ENCODE data around the gene PYY. TPM values are rescaled to one million over a fixed set of nuclear protein-coding genes. Genes with fewer than 3 reads are reported as not detected.
"Not testable (repeated sequence)": the region's sequence is repeated elsewhere in the genome, so short reads cannot be mapped to it uniquely, and the experiment has no call there.

Gene PYY
- total RNA-seq, 2 experiments from 2014 or later: 0.29 TPM; not detected in 1

- TF ChIP-seq CTCF (IDR thresholded peaks at IDR 0.05): peak; percentile 43
These were observed 13.1 kb downstream of the PYY start for GRCh38 chr17:43940630-43941029.

GRCh38 chr17:43939886-43940285, 13.9 kb downstream of the PYY start:
- Mint-ChIP-seq H3K27me3 (peaks cover 5% of the 10 kb centered on the region), H3K9me3 (no peaks in the 10 kb centered on the region), H3K4me1 (ENCODE audit: low read depth) (peaks cover 13% of the 10 kb centered on the region), H3K36me3 (ENCODE audit: low read depth) (no peaks in the 10 kb centered on the region), H3K27ac (no peak overlapping the region), H3K4me3 (no peak overlapping the region)
- POLR2A ChIA-PET: no interaction called here
- CTCF ChIA-PET: interaction anchor here (1.0 to 3.9 kb wide), 8 partner anchors 12 to 102 kb away, joined by 3 to 13 read pairs (median 4); no protein-coding TSS in a partner anchor
- intact Hi-C loops (cut with micrococcal nuclease): no loop called here
- ATAC-seq (no peak), DNase-seq (no peak)
- no peak for TF ChIP-seq CTCF (IDR thresholded peaks at IDR 0.05)

More at GRCh38 chr17:43940630-43941029, 13.1 kb downstream of the PYY start:
- DNase-seq: peak; percentile 49
- H3K4me1 Mint-ChIP-seq (ENCODE audit: low read depth): peaks cover 14% of the 10 kb centered on the region
- no peaks in the 10 kb centered on the region for H3K36me3 Mint-ChIP-seq (ENCODE audit: low read depth)
- H3K27ac Mint-ChIP-seq: no peak overlapping the region
- peak; percentile 42 for ATAC-seq
- no peak overlapping the region for H3K4me3 Mint-ChIP-seq
- H3K27me3 Mint-ChIP-seq: peaks cover 5% of the 10 kb centered on the region
- ChIA-PET CTCF (interaction anchor here (0.6 to 3.9 kb wide), 7 partner anchors 14 to 101 kb away, joined by 3 to 13 read pairs (median 3); no protein-coding TSS in a partner anchor), POLR2A (interaction anchor here (1.0 kb wide), 1 partner anchor 8 kb away, joined by 3 read pairs; no protein-coding TSS in a partner anchor)
- intact Hi-C loops (cut with micrococcal nuclease): no loop called here
- no peaks in the 10 kb centered on the region for H3K9me3 Mint-ChIP-seq

- peaks cover 10% of the 10 kb centered on the region for H3K4me1 Mint-ChIP-seq (ENCODE audit: low read depth)
- H3K27ac Mint-ChIP-seq; H3K9me3 Mint-ChIP-seq; POLR2A ChIA-PET; H3K27me3 Mint-ChIP-seq; DNase-seq; ATAC-seq; H3K36me3 Mint-ChIP-seq (ENCODE audit: low read depth); intact Hi-C loops (cut with micrococcal nuclease): not testable (repeated sequence)
- CTCF ChIA-PET: interaction anchor here (1.0 to 3.9 kb wide), 9 partner anchors 11 to 102 kb away, joined by 3 to 13 read pairs (median 4); no protein-coding TSS in a partner anchor
- peak overlapping the region; percentile 60 for H3K4me3 Mint-ChIP-seq
These were observed 14.3 kb downstream of the PYY start for GRCh38 chr17:43939452-43939851.

- H3K9me3 Mint-ChIP-seq: no peaks in the 10 kb centered on the region
- H3K4me1 Mint-ChIP-seq (ENCODE audit: low read depth): peaks cover 10% of the 10 kb centered on the region
- no peak overlapping the region for H3K27ac Mint-ChIP-seq
- no peak for TF ChIP-seq CTCF (IDR thresholded peaks at IDR 0.05)
- ChIA-PET POLR2A (interaction anchor here (0.6 to 1.1 kb wide), 2 partner anchors 10 to 48 kb away, joined by 3 read pairs; no protein-coding TSS in a partner anchor), CTCF (interaction anchor here (0.7 to 3.9 kb wide), 8 partner anchors 12 to 61 kb away, joined by 3 to 13 read pairs (median 4); no protein-coding TSS in a partner anchor)
- no peaks in the 10 kb centered on the region for H3K36me3 Mint-ChIP-seq (ENCODE audit: low read depth)
- H3K4me3 Mint-ChIP-seq: peak overlapping the region; percentile 60
- intact Hi-C loops (cut with micrococcal nuclease): no loop called here
- H3K27me3 Mint-ChIP-seq: peaks cover 5% of the 10 kb centered on the region
- ATAC-seq (no peak), DNase-seq (no peak)
These were observed 14.9 kb downstream of the PYY start for GRCh38 chr17:43938838-43939182.

- DNase-seq: no peak
- H3K9me3 Mint-ChIP-seq: no peaks in the 10 kb centered on the region
- ChIA-PET POLR2A (no interaction called here), CTCF (interaction anchor here (1.0 to 1.5 kb wide), 3 partner anchors 9 to 59 kb away, joined by 4 read pairs; no protein-coding TSS in a partner anchor)
- no peak for TF ChIP-seq CTCF (IDR thresholded peaks at IDR 0.05)
- ATAC-seq: no peak
- no peaks in the 10 kb centered on the region for H3K36me3 Mint-ChIP-seq (ENCODE audit: low read depth)
- H3K4me3 Mint-ChIP-seq: no peak overlapping the region
- peaks cover 10% of the 10 kb centered on the region for H3K4me1 Mint-ChIP-seq (ENCODE audit: low read depth)
- peaks cover 5% of the 10 kb centered on the region for H3K27me3 Mint-ChIP-seq
- no peak overlapping the region for H3K27ac Mint-ChIP-seq
- intact Hi-C loops (cut with micrococcal nuclease): no loop called here
These were observed 17.3 kb downstream of the PYY start for GRCh38 chr17:43936434-43936833.

Data from activated CD8-positive, alpha-beta T cell treated with anti-CD3 and anti-CD28 coated beads for 36 hours (primary cell).